Esophagus squamous epithelium (tissue), 5 donors: ENCODE results near the gene SCAF8. TPM values are rescaled to one million over a fixed set of nuclear protein-coding genes. Genes with fewer than 3 reads are reported as not detected.

Experiments
- DNase-seq: peaks from one replicate; lab custom pipeline; 2025; lab: John Stamatoyannopoulos, UW
- H3K27ac ChIP-seq, 4 donors: fragments of 200-600 bp; sonication (generic); one replicate each; pipeline ENCODE4 v1.5.1; 2016 to 2019; ENCODE audit warnings: mild to moderate bottlenecking in 1 of 4
- H3K27me3 ChIP-seq, 4 donors: fragments of 200-600 bp; sonication (generic); 1 replicate in 3 of 4; 2 replicates in 1 of 4; pipeline versions ENCODE4 v1.5.1 to v1.6.0; 2017 to 2021; ENCODE audit warnings: antibody characterized with exemption in 1 of 4
- H3K36me3 ChIP-seq, 3 donors: fragments of 200-600 bp; sonication (generic); one replicate each; pipeline ENCODE4 v1.5.1; 2016 to 2019
- H3K4me1 ChIP-seq, 3 donors: fragments of 200-600 bp; sonication (generic); one replicate each; pipeline ENCODE4 v1.5.1; 2017 to 2019
- H3K4me3 ChIP-seq, 4 donors: fragments of 200-600 bp; sonication (generic); 1 replicate in 3 of 4; 2 replicates in 1 of 4; pipeline ENCODE4 v1.5.1; 2016 to 2019; ENCODE audit warnings: mild to moderate bottlenecking in 2 of 4, moderate library complexity in 1 of 4
- H3K9me3 ChIP-seq, 3 donors: fragments of 200-600 bp; sonication (generic); one replicate each; pipeline ENCODE4 v1.5.1; 2016 to 2019
- CTCF ChIP-seq, 6 experiments: fragments of 450-650 bp in 4 of 6; fragments of 200-600 bp in 2 of 6; sonication (generic) in 2 of 6; IDR thresholded peaks; one replicate each; pipeline ENCODE4 v1.5.1; 2016 to 2019; ENCODE audit warnings: antibody characterized with exemption in 6 of 6, mild to moderate bottlenecking in 4 of 6, moderate library complexity in 4 of 6
- POLR2A ChIP-seq, 4 donors: fragments of 450-650 bp; IDR thresholded peaks; one replicate each; pipeline ENCODE4 v1.6.1; 2017; ENCODE audit warnings: antibody characterized with exemption in 4 of 4, mild to moderate bottlenecking in 4 of 4, moderate library complexity in 3 of 4
- WGBS, 2 donors: methylation state at CpG; one replicate each; pipeline ENCODE4 v1.1.5; 2018; 5-methylcytosine and 5-hydroxymethylcytosine counted together
- intact Hi-C: fragments of 100-400 bp; cut with DNase I; formaldehyde crosslinking; loops from one replicate; pipeline ENCODE4 v1.15.0; 2022
- total RNA-seq, 4 donors: library from RNA; depleted of rRNA; stranded (reverse); fragments of >200 nt; gene quantifications; one replicate each; pipeline ENCODE4 v1.1.0, GENCODE V29; 2016
- donor health status: DM: yes; HTN: yes; CAD: no.

The SCAF8 gene
- total RNA-seq, 4 donors from 2014 or later: 14.8 to 31.3 (median 20.5) TPM

- Histone ChIP-seq H3K27ac (peak overlapping the region in 1 of 4 donors; percentile 2), H3K4me1 (peaks cover 0 to 15% (median 0%) of the 10 kb centered on the region in 3 donors), H3K9me3 (no peaks in the 10 kb centered on the region), H3K4me3 (no peak overlapping the region), H3K36me3 (peaks cover 0 to 68% (median 5%) of the 10 kb centered on the region in 3 donors), H3K27me3 (no peaks in the 10 kb centered on the region)
- intact Hi-C loops: no loop called here
- TF ChIP-seq POLR2A (IDR thresholded peaks at IDR 0.05) (no peak), CTCF (IDR thresholded peaks at IDR 0.05) (no peak)
- DNase-seq: no peak
- 53 to 69% methylated on average over 3 of the region's 3 CpGs for WGBS, 2 donors
Measured at GRCh38 chr6:154792761-154793160, 59.5 kb downstream of the SCAF8 start.

- H3K27me3 ChIP-seq: no peaks in the 10 kb centered on the region
- H3K36me3 ChIP-seq: peaks cover 0 to 63% (median 5%) of the 10 kb centered on the region in 3 donors
- TF ChIP-seq CTCF (IDR thresholded peaks at IDR 0.05) (no peak), POLR2A (IDR thresholded peaks at IDR 0.05) (no peak)
- intact Hi-C loops: no loop called here
- no peaks in the 10 kb centered on the region for H3K9me3 ChIP-seq
- 76 to 93% methylated on average over 3 of the region's 3 CpGs for WGBS, 2 donors
- H3K4me1 ChIP-seq: peaks cover 0 to 14% (median 0%) of the 10 kb centered on the region in 3 donors
- H3K27ac ChIP-seq: no peak overlapping the region
- H3K4me3 ChIP-seq: no peak overlapping the region
- DNase-seq: no peak
Measured at GRCh38 chr6:154796484-154796883, 63.3 kb downstream of the SCAF8 start.

DNA sequence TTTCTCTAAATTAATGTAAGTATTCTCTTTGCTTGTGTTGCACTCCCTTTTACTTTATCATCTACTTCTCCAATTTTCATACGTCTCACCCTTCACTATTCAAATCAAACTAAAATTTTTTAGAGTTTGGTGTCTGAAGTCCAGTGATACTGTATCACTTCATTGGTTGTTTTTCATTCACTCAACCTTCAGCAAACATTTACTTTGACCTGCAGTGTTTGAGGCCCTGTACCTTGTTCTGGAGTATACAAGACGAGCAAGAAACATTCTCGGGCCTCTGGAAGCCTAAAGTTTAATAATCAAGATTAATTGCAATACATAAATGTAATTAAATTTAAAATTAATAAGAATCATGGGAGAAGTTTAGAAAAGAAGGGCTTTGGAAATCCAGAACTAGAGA, 64.6 kb downstream of the SCAF8 start:
- no peak for DNase-seq
- Histone ChIP-seq H3K36me3 (peaks cover 0 to 75% (median 5%) of the 10 kb centered on the region in 3 donors), H3K4me1 (peaks cover 0 to under 1% (median 0%) of the 10 kb centered on the region in 3 donors), H3K27me3 (no peaks in the 10 kb centered on the region), H3K27ac (no peak overlapping the region), H3K4me3 (no peak overlapping the region), H3K9me3 (no peaks in the 10 kb centered on the region)
- intact Hi-C loops: no loop called here
- WGBS, 2 donors: 88 to 89% methylated on average over 3 of the region's 3 CpGs
- no peak for TF ChIP-seq POLR2A (IDR thresholded peaks at IDR 0.05)
- TF ChIP-seq CTCF (IDR thresholded peaks at IDR 0.05): no peak

GRCh38 chr6:154800338-154800737, 67.1 kb downstream of the SCAF8 start:
- TF ChIP-seq CTCF (IDR thresholded peaks at IDR 0.05): no peak
- TF ChIP-seq POLR2A (IDR thresholded peaks at IDR 0.05): no peak
- no peak for DNase-seq
- Histone ChIP-seq H3K27me3 (no peaks in the 10 kb centered on the region), H3K36me3 (peaks cover 0 to 77% (median 4%) of the 10 kb centered on the region in 3 donors), H3K4me1 (no peaks in the 10 kb centered on the region), H3K4me3 (no peak overlapping the region), H3K27ac (no peak overlapping the region), H3K9me3 (no peaks in the 10 kb centered on the region)
- intact Hi-C loops: loop anchor here (10.0 kb wide), 2 partner anchors 66 to 126 kb away; partner anchors contain the start of gene SCAF8

DNA sequence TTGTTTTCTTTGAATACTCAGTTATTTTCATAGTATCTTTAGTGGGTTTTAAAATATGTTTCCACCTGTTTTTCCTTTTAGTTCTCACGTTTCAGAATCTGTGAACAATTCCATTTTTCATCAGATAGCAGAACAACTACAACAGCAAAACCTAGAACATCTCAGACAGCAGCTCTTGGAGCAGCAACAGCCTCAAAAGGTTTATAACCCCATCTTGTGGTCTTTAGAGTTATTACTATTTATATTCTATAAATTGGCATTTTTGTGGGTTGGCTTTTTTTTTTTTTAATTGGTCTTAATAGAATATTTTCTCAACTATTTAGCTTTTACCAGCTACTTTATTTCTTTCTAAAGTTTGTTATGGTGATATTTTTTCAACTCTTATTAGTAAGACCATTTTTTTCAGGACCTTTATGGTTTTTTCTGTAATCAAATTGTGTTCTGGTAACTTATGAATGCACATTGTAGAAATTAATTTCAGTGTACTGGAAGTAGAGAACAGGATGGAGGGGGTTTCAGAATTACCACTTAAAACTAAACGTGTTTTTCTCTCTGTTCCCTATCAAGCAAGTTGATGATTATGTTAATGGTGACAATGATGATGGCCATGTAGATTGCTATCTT, 72.2 kb downstream of the SCAF8 start:
- H3K4me1 ChIP-seq: no peaks in the 10 kb centered on the region
- no peaks in the 10 kb centered on the region for H3K9me3 ChIP-seq
- DNase-seq: no peak
- H3K36me3 ChIP-seq: peaks cover 0 to 80% (median under 1%) of the 10 kb centered on the region in 3 donors
- intact Hi-C loops: loop anchor here (10.0 kb wide), 2 partner anchors 71 to 131 kb away; partner anchors contain the start of gene SCAF8
- no peaks in the 10 kb centered on the region for H3K27me3 ChIP-seq
- TF ChIP-seq POLR2A (IDR thresholded peaks at IDR 0.05) (no peak), CTCF (IDR thresholded peaks at IDR 0.05) (peak in 4 of 6 experiments; percentile 29 to 45 (median 42))
- H3K4me3 ChIP-seq: no peak overlapping the region
- 29 to 31% methylated on average over 2 of the region's 2 CpGs for WGBS, 2 donors
- no peak overlapping the region for H3K27ac ChIP-seq
